GM18873 (cell line): ENCODE results near the gene BZW1.
A peak's percentile ranks its signal among the peaks of the same experiment; 100 is the strongest.

Experiments used
- ATAC-seq: cut with Tn5 transposase; IDR thresholded peaks from one replicate; pipeline ENCODE4 v1.9.1; 2021; ENCODE audit warnings: mild to moderate bottlenecking, moderate library complexity, moderate number of reproducible peaks; ENCODE audit not compliant: unreplicated experiment, low FRiP score

The BZW1 gene

GRCh38 chr2:200811333-200812121 is at the start of gene BZW1:
Gene BZW1, plus strand, starts transcription at chr2:200811910. Its CDS starts 1,308 bp downstream, at chr2:200813218.
- ATAC-seq: peak; percentile 68

GRCh38 chr2:200762127-200762526 is 49.6 kb upstream of the BZW1 start:
- ATAC-seq: no peak

GRCh38 chr2:200763422-200763821 is 48.3 kb upstream of the BZW1 start:
- ATAC-seq: no peak

GRCh38 chr2:200765139-200765951 is 46.4 kb upstream of the BZW1 start:
- no peak for ATAC-seq

- ATAC-seq: no peak
Measured at GRCh38 chr2:200765995-200766660, 45.6 kb upstream of the BZW1 start.

GRCh38 chr2:200767111-200767885 is 44.4 kb upstream of the BZW1 start:
- ATAC-seq: no peak

- ATAC-seq: no peak
Measured at GRCh38 chr2:200770847-200771246, 40.9 kb upstream of the BZW1 start.

- no peak for ATAC-seq
Measured at GRCh38 chr2:200772620-200773019, 39.1 kb upstream of the BZW1 start.

GRCh38 chr2:200773083-200773482 is 38.6 kb upstream of the BZW1 start:
- ATAC-seq: no peak

- no peak for ATAC-seq
Measured at GRCh38 chr2:200774920-200775319, 36.8 kb upstream of the BZW1 start.

GRCh38 chr2:200777275-200777674 is 34.4 kb upstream of the BZW1 start:
- no peak for ATAC-seq

GRCh38 chr2:200778038-200778437 is 33.7 kb upstream of the BZW1 start:
- ATAC-seq: no peak

GRCh38 chr2:200779214-200779613 is 32.5 kb upstream of the BZW1 start:
- no peak for ATAC-seq

GRCh38 chr2:200781616-200782015 is 30.1 kb upstream of the BZW1 start:
- no peak for ATAC-seq

GRCh38 chr2:200782251-200782650 is 29.5 kb upstream of the BZW1 start:
- ATAC-seq: no peak

GRCh38 chr2:200784215-200784614 is 27.5 kb upstream of the BZW1 start:
- no peak for ATAC-seq

- no peak for ATAC-seq
Measured at GRCh38 chr2:200786423-200786822, 25.3 kb upstream of the BZW1 start.

GRCh38 chr2:200786826-200787225 is 24.9 kb upstream of the BZW1 start:
- ATAC-seq: no peak

GRCh38 chr2:200787351-200788120 is 24.2 kb upstream of the BZW1 start:
- ATAC-seq: no peak
